ENCODE data around the gene NKG7. TPM values are rescaled to one million over a fixed set of nuclear protein-coding genes. Genes with fewer than 3 reads are reported as not detected.

The NKG7 gene
- total and polyA plus RNA-seq, 4 donors = 0.38 to 6.7 (median 2.0) TPM

DNA sequence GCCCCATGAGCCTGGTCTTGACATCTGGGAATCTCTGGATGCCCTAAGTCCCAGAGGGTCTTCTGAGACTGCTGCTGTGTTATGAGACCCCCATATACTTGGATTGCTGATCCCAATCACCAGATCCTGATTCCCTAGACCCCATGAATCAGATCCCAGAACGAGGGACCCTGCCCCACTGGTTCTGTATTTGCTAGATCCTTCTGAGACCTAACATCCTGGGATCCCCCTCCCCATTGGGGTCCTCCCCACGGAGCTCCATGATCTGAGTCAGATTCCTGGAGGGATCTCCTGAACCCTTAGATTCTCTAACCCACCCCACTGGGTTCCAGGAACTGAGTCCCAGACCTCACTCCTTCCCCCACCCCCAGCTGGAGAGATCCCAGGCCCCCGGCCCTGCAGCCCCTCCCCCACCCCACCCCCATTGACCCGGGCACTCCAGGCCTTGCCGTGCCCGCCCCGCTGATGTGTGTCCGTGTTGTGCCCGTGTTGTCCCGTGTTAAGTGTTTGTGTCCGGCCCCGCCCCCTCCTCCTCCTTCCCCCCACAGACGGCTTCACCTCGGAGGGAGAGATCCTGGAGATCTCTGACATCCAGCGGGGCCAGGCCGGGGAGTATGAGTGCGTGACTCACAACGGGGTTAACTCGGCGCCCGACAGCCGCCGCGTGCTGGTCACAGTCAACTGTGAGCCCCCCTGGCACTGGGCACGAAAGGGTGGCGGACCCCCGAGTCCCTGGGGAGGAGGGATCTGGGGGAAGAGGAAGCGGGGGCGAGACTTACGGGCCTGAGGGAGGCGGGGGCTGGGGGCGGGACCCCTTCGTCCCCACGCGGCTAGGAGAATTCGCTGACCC lies 46.0 kb downstream of the NKG7 start:
- Histone ChIP-seq H3K9me3 (ENCODE audit: control insufficient read depth, low read length) (peaks cover 4% of the 10 kb centered on the region), H3K27ac (ENCODE audit: low read depth in 1 of 2, low read length in 2 of 2) (no peak overlapping the region), H3K4me3 (ENCODE audit: low read length in 2 of 2) (no peak overlapping the region), H3K27me3 (ENCODE audit: control insufficient read depth in 1 of 2, insufficient read depth in 2 of 2, low read length in 1 of 2) (no peaks in the 10 kb centered on the region), H3K36me3 (ENCODE audit: control insufficient read depth in 1 of 2, insufficient read depth in 2 of 2, low read length in 1 of 2) (no peaks in the 10 kb centered on the region), H3K4me1 (ENCODE audit: control insufficient read depth in 1 of 2, insufficient read depth in 2 of 2, low read length in 2 of 2) (no peaks in the 10 kb centered on the region)
- intact Hi-C loops (cut with DNase I) = no loop called here
- ATAC-seq (ENCODE audit: low FRiP score) (no peak), DNase-seq (peak in 1 of 2 donors; percentile 71)
- 13 to 14% methylated on average over 35 to 36 of the region's 36 CpGs for WGBS, 2 donors

DNA sequence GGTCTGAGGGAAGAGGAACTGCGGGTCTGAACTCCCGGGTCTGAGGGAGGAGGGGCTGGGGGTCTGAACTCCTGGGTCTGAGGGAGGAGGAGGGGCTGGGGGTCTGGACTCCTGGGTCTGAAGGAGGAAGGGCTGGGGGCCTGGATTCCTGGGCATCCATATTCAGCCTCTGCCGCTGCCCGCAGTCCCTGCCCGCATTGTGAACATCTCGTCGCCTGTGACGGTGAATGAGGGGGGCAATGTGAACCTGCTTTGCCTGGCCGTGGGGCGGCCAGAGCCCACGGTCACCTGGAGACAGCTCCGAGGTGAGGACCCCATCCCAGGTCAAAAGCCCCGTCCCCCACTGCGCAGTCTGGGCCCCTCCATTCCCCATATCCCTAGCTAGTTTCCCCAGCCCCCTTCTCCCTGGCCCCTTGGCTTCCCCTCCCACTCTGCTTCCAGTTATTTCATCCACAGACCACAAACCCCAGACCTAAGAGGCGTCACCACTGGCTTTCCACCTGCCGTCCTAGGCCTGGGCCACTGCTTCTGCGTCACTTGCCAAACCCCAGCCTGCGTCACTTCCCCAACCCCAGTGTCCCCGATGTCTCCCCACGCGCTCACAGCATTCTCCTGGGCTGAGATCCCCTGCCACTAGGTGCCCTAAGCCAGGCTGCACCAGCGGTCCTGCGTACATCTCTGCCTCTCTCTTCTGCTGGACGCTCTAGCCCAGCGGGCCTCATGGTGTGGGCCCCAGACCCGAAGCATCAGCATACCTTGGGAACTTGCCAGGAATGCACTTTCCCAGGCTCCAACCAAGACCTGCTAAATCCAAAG lies 47.1 kb downstream of the NKG7 start:
- H3K27ac ChIP-seq (ENCODE audit: low read depth in 1 of 2, low read length in 2 of 2) = no peak overlapping the region
- no peak for ATAC-seq (ENCODE audit: low FRiP score)
- H3K27me3 ChIP-seq (ENCODE audit: control insufficient read depth in 1 of 2, insufficient read depth in 2 of 2, low read length in 1 of 2) = no peaks in the 10 kb centered on the region
- H3K4me1 ChIP-seq (ENCODE audit: control insufficient read depth in 1 of 2, insufficient read depth in 2 of 2, low read length in 2 of 2) = no peaks in the 10 kb centered on the region
- intact Hi-C loops (cut with DNase I) = no loop called here
- no peaks in the 10 kb centered on the region for H3K36me3 ChIP-seq (ENCODE audit: control insufficient read depth in 1 of 2, insufficient read depth in 2 of 2, low read length in 1 of 2)
- H3K9me3 ChIP-seq (ENCODE audit: control insufficient read depth, low read length) = no peaks in the 10 kb centered on the region
- no peak overlapping the region for H3K4me3 ChIP-seq (ENCODE audit: low read length in 2 of 2)
- DNase-seq = no peak
- WGBS, 2 donors = 68 to 70% methylated on average over 26 of the region's 26 CpGs

DNA sequence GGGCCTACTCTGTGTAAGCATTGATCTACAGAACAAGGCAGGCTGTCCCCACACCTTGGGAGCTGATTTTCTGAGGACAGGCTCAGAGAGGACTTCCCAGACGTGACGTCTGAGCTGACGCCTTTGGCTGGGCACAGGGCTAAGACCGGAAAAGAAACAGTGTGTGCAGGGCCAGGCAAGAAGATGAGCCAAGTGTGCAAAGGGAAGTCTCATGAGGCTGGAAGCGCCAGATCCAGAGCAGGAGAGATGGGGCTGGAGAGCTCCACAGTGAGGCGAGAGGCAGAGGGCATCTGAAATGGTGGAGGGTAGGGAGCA lies 48.3 kb downstream of the NKG7 start:
- no peaks in the 10 kb centered on the region for H3K4me1 ChIP-seq (ENCODE audit: control insufficient read depth in 1 of 2, insufficient read depth in 2 of 2, low read length in 2 of 2)
- H3K27me3 ChIP-seq (ENCODE audit: control insufficient read depth in 1 of 2, insufficient read depth in 2 of 2, low read length in 1 of 2) = no peaks in the 10 kb centered on the region
- H3K27ac ChIP-seq (ENCODE audit: low read depth in 1 of 2, low read length in 2 of 2) = no peak overlapping the region
- intact Hi-C loops (cut with DNase I) = no loop called here
- ATAC-seq (ENCODE audit: low FRiP score) (no peak), DNase-seq (no peak)
- WGBS, 2 donors = 34 to 37% methylated on average over 6 of the region's 6 CpGs
- no peaks in the 10 kb centered on the region for H3K36me3 ChIP-seq (ENCODE audit: control insufficient read depth in 1 of 2, insufficient read depth in 2 of 2, low read length in 1 of 2)
- H3K4me3 ChIP-seq (ENCODE audit: low read length in 2 of 2) = no peak overlapping the region
- no peaks in the 10 kb centered on the region for H3K9me3 ChIP-seq (ENCODE audit: control insufficient read depth, low read length)

GRCh38 chr19:51323481-51324166 lies 48.8 kb downstream of the NKG7 start:
- Histone ChIP-seq H3K4me1 (ENCODE audit: control insufficient read depth in 1 of 2, insufficient read depth in 2 of 2, low read length in 2 of 2) (no peaks in the 10 kb centered on the region), H3K36me3 (ENCODE audit: control insufficient read depth in 1 of 2, insufficient read depth in 2 of 2, low read length in 1 of 2) (no peaks in the 10 kb centered on the region), H3K9me3 (ENCODE audit: control insufficient read depth, low read length) (no peaks in the 10 kb centered on the region), H3K27ac (ENCODE audit: low read depth in 1 of 2, low read length in 2 of 2) (no peak overlapping the region), H3K27me3 (ENCODE audit: control insufficient read depth in 1 of 2, insufficient read depth in 2 of 2, low read length in 1 of 2) (no peaks in the 10 kb centered on the region), H3K4me3 (ENCODE audit: low read length in 2 of 2) (no peak overlapping the region)
- 82% methylated on average over 29 of the region's 29 CpGs for WGBS, 2 donors
- DNase-seq (no peak), ATAC-seq (ENCODE audit: low FRiP score) (no peak)
- intact Hi-C loops (cut with DNase I) = no loop called here

GRCh38 chr19:51321799-51322198 lies 50.7 kb downstream of the NKG7 start:
- intact Hi-C loops (cut with DNase I) = no loop called here
- no peak overlapping the region for H3K4me3 ChIP-seq (ENCODE audit: low read length in 2 of 2)
- no peaks in the 10 kb centered on the region for H3K27me3 ChIP-seq (ENCODE audit: control insufficient read depth in 1 of 2, insufficient read depth in 2 of 2, low read length in 1 of 2)
- no peaks in the 10 kb centered on the region for H3K9me3 ChIP-seq (ENCODE audit: control insufficient read depth, low read length)
- no peak overlapping the region for H3K27ac ChIP-seq (ENCODE audit: low read depth in 1 of 2, low read length in 2 of 2)
- H3K36me3 ChIP-seq (ENCODE audit: control insufficient read depth in 1 of 2, insufficient read depth in 2 of 2, low read length in 1 of 2) = no peaks in the 10 kb centered on the region
- WGBS, 2 donors = 75 to 79% methylated on average over 14 of the region's 14 CpGs
- ATAC-seq (ENCODE audit: low FRiP score) (no peak), DNase-seq (no peak)
- no peaks in the 10 kb centered on the region for H3K4me1 ChIP-seq (ENCODE audit: control insufficient read depth in 1 of 2, insufficient read depth in 2 of 2, low read length in 2 of 2)

Other genes starting within 250 kb of the NKG7 start
- gene SIGLEC9, start 247.7 kb downstream of the NKG7 start, total RNA-seq = 10 to 100 TPM; 10.4 to 11.5 TPM
- gene SIGLEC9, start 247.7 kb downstream of the NKG7 start, polyA plus RNA-seq = 1 to 10 TPM; 1.1 to 6.3 TPM
- gene SIGLEC7, start 230.4 kb downstream of the NKG7 start, total RNA-seq = 1 to 10 TPM; 3.0 to 4.5 TPM
- gene SIGLEC7, start 230.4 kb downstream of the NKG7 start, polyA plus RNA-seq = 1 to 10 TPM in 1 of 2 donors, under 1 TPM in 1; 0.97 to 2.3 TPM
- 10 to 100 TPM in 1 of 2 donors, 1 to 10 TPM in 1; 7.7 to 15.0 TPM for gene CD33, start 147.6 kb downstream of the NKG7 start, total RNA-seq
- gene CD33, start 147.6 kb downstream of the NKG7 start, polyA plus RNA-seq = 1 to 10 TPM; 1.4 to 7.9 TPM
- not detected for gene SIGLECL1, start 121.6 kb downstream of the NKG7 start, total RNA-seq
- not detected for gene SIGLECL1, start 121.6 kb downstream of the NKG7 start, polyA plus RNA-seq
- gene IGLON5, start 61.0 kb downstream of the NKG7 start, total RNA-seq = under 1 TPM; 0.24 to 0.26 TPM
- under 1 TPM in 1 of 2 donors, not detected in 1; 0.13 TPM for gene IGLON5, start 61.0 kb downstream of the NKG7 start, polyA plus RNA-seq
- 1 to 10 TPM; 1.7 to 2.0 TPM for gene VSIG10L, start 30.5 kb downstream of the NKG7 start, total RNA-seq
- gene VSIG10L, start 30.5 kb downstream of the NKG7 start, polyA plus RNA-seq = 1 to 10 TPM in 1 of 2 donors, under 1 TPM in 1; 0.25 to 7.2 TPM
- 10 to 100 TPM; 41.5 to 47.9 TPM for gene ETFB, start 6.3 kb downstream of the NKG7 start, total RNA-seq
- 100 to 1,000 TPM in 1 of 2 donors, 10 to 100 TPM in 1; 98.8 to 110 TPM for gene ETFB, start 6.3 kb downstream of the NKG7 start, polyA plus RNA-seq
- under 1 TPM in 1 of 2 donors, not detected in 1; 0.87 TPM for gene CLDND2, start 3.7 kb downstream of the NKG7 start, total RNA-seq
- gene CLDND2, start 3.7 kb downstream of the NKG7 start, polyA plus RNA-seq = 1 to 10 TPM; 2.0 to 3.5 TPM
- gene LIM2, start 15.3 kb upstream of the NKG7 start, total RNA-seq = not detected
- gene LIM2, start 15.3 kb upstream of the NKG7 start, polyA plus RNA-seq = not detected
- gene C19orf84, start 17.9 kb upstream of the NKG7 start, total RNA-seq = not detected
- not detected for gene C19orf84, start 17.9 kb upstream of the NKG7 start, polyA plus RNA-seq
- gene SIGLEC10, start 45.0 kb upstream of the NKG7 start, total RNA-seq = 1 to 10 TPM; 4.0 to 4.6 TPM
- 1 to 10 TPM; 1.2 to 4.6 TPM for gene SIGLEC10, start 45.0 kb upstream of the NKG7 start, polyA plus RNA-seq
- under 1 TPM; 0.16 to 0.69 TPM for gene SIGLEC8, start 85.8 kb upstream of the NKG7 start, total RNA-seq
- 1 to 10 TPM in 1 of 2 donors, under 1 TPM in 1; 0.15 to 1.1 TPM for gene SIGLEC8, start 85.8 kb upstream of the NKG7 start, polyA plus RNA-seq
- not detected for gene CEACAM18, start 105.9 kb upstream of the NKG7 start, total RNA-seq
- gene CEACAM18, start 105.9 kb upstream of the NKG7 start, polyA plus RNA-seq = under 1 TPM in 1 of 2 donors, not detected in 1; 0.63 TPM
- 1 to 10 TPM in 1 of 2 donors, not detected in 1; 2.0 TPM for gene SIGLEC12, start 129.1 kb upstream of the NKG7 start, total RNA-seq
- under 1 TPM in 1 of 2 donors, not detected in 1; 0.75 TPM for gene SIGLEC12, start 129.1 kb upstream of the NKG7 start, polyA plus RNA-seq
- 1 to 10 TPM in 1 of 2 donors, under 1 TPM in 1; 0.52 to 2.9 TPM for gene SIGLEC6, start 159.0 kb upstream of the NKG7 start, total RNA-seq
- gene SIGLEC6, start 159.0 kb upstream of the NKG7 start, polyA plus RNA-seq = not detected
- gene ZNF175, start 198.6 kb upstream of the NKG7 start, total RNA-seq = 10 to 100 TPM; 15.1 to 16.6 TPM
- 1 to 10 TPM; 1.8 to 3.1 TPM for gene ZNF175, start 198.6 kb upstream of the NKG7 start, polyA plus RNA-seq

Data from aorta (tissue), 5 donors.